Right kidney (tissue), 1 donor: Measurements from ENCODE around the gene HNRNPA2B1.
"Not testable (repeated sequence)": the region's sequence is repeated elsewhere in the genome, so short reads cannot be mapped to it uniquely, and the experiment has no call there.

Experiments
- DNase-seq: peaks from one replicate; pipeline ENCODE4 v3.0.0-alpha.2; 2016

The HNRNPA2B1 gene

GRCh38 chr7:26199301-26200037 lies 1.1 kb downstream of the HNRNPA2B1 start:
- no peak for DNase-seq

GRCh38 chr7:26198781-26199169 lies 1.8 kb downstream of the HNRNPA2B1 start:
- DNase-seq: no peak

GRCh38 chr7:26198133-26198780 lies 2.3 kb downstream of the HNRNPA2B1 start:
- no peak for DNase-seq

- no peak for DNase-seq
Observed at GRCh38 chr7:26197153-26198115, 3.1 kb downstream of the HNRNPA2B1 start.

GRCh38 chr7:26195867-26196657 lies 4.5 kb downstream of the HNRNPA2B1 start:
- DNase-seq: no peak

- no peak for DNase-seq
Observed at GRCh38 chr7:26195182-26195581, 5.4 kb downstream of the HNRNPA2B1 start.

GRCh38 chr7:26194764-26195163 lies 5.8 kb downstream of the HNRNPA2B1 start:
- not testable (repeated sequence) for DNase-seq

GRCh38 chr7:26193432-26194207 lies 6.9 kb downstream of the HNRNPA2B1 start:
- DNase-seq: no peak

- no peak for DNase-seq
Observed at GRCh38 chr7:26192485-26193087, 8.0 kb downstream of the HNRNPA2B1 start.

GRCh38 chr7:26191974-26192479 lies 8.5 kb downstream of the HNRNPA2B1 start:
- DNase-seq: no peak

GRCh38 chr7:26191233-26191973 lies 9.1 kb downstream of the HNRNPA2B1 start:
- no peak for DNase-seq

- no peak for DNase-seq
Observed at GRCh38 chr7:26190417-26190869, 10.1 kb downstream of the HNRNPA2B1 start.

- DNase-seq: no peak
Observed at GRCh38 chr7:26189697-26190096, 10.8 kb downstream of the HNRNPA2B1 start.

GRCh38 chr7:26188957-26189541 lies 11.5 kb downstream of the HNRNPA2B1 start:
- no peak for DNase-seq

- no peak for DNase-seq
Observed at GRCh38 chr7:26188206-26188956, 12.2 kb downstream of the HNRNPA2B1 start.

- no peak for DNase-seq
Observed at GRCh38 chr7:26187380-26188205, 13.0 kb downstream of the HNRNPA2B1 start.
